ENCODE data around the gene SPDYA.

Gene SPDYA

GRCh38 chr2:28855193-28855592, 44.6 kb downstream of the SPDYA start:
- no peak overlapping the region for H3K4me3 ChIP-seq (ENCODE audit: low read depth, low read length)
- no peak for DNase-seq (ENCODE audit: low read depth)
- no peak for TF ChIP-seq CTCF (conservative IDR thresholded peaks at IDR 0.05; ENCODE audit: low read depth, low read length)

GRCh38 chr2:28855977-28856376, 45.3 kb downstream of the SPDYA start:
- TF ChIP-seq CTCF (conservative IDR thresholded peaks at IDR 0.05; ENCODE audit: low read depth, low read length), result no peak
- DNase-seq (ENCODE audit: low read depth), result no peak
- H3K4me3 ChIP-seq (ENCODE audit: low read depth, low read length), result no peak overlapping the region

GRCh38 chr2:28868611-28869010, 58.0 kb downstream of the SPDYA start:
- peak overlapping the region; percentile 22 for H3K4me3 ChIP-seq (ENCODE audit: low read depth, low read length)
- no peak for TF ChIP-seq CTCF (conservative IDR thresholded peaks at IDR 0.05; ENCODE audit: low read depth, low read length)
- no peak for DNase-seq (ENCODE audit: low read depth)

GRCh38 chr2:28869494-28870145, 59.0 kb downstream of the SPDYA start:
- TF ChIP-seq CTCF (conservative IDR thresholded peaks at IDR 0.05; ENCODE audit: low read depth, low read length), result no peak
- peak overlapping the region; percentile 94 for H3K4me3 ChIP-seq (ENCODE audit: low read depth, low read length)
- DNase-seq (ENCODE audit: low read depth), result peak; percentile 21

GRCh38 chr2:28870146-28870891, 59.7 kb downstream of the SPDYA start, which contains the start of gene TRMT61B:
Gene TRMT61B, minus strand, starts transcription at chr2:28870309. Its CDS starts 32 bp downstream, at chr2:28870277.
- peak; percentile 95 for DNase-seq (ENCODE audit: low read depth)
- peak within 1 kb of the TSS; percentile 94 for H3K4me3 ChIP-seq (ENCODE audit: low read depth, low read length)
- TF ChIP-seq CTCF (conservative IDR thresholded peaks at IDR 0.05; ENCODE audit: low read depth, low read length), result no peak

GRCh38 chr2:28871620-28872019, 61.0 kb downstream of the SPDYA start:
- TF ChIP-seq CTCF (conservative IDR thresholded peaks at IDR 0.05; ENCODE audit: low read depth, low read length), result no peak
- DNase-seq (ENCODE audit: low read depth), result no peak
- H3K4me3 ChIP-seq (ENCODE audit: low read depth, low read length), result no peak overlapping the region
